NB4 (cell line): ENCODE measurements around the gene ST6GALNAC3.
"Not testable (repeated sequence)": the region's sequence is repeated elsewhere in the genome, so short reads cannot be mapped to it uniquely, and the experiment has no call there.

ENCODE experiments used
- DNase-seq: peaks from one replicate; pipeline ENCODE4 v3.0.0; 2010; ENCODE audit warnings: low read depth
- H3K4me3 ChIP-seq: one replicate; pipeline ENCODE4 v1.5.1; 2011; ENCODE audit warnings: mild to moderate bottlenecking, low read depth, low read length, moderate library complexity
- CTCF ChIP-seq: IDR thresholded peaks from one replicate; pipeline ENCODE4 v1.5.1; 2012; ENCODE audit warnings: low read depth, low read length
- MAX ChIP-seq: IDR thresholded peaks from 2 replicates; pipeline ENCODE4 v1.6.1; 2011; ENCODE audit warnings: low read depth, low read length
- MYC ChIP-seq: IDR thresholded peaks from 2 replicates; pipeline ENCODE4 v1.6.1; 2011; ENCODE audit warnings: low read depth, low read length
- POLR2A ChIP-seq: IDR thresholded peaks from 2 replicates; pipeline ENCODE4 v1.6.1; 2011; ENCODE audit warnings: mild to moderate bottlenecking; ENCODE audit not compliant: insufficient read length; ENCODE audit errors: extremely low read depth

ST6GALNAC3 gene

DNA sequence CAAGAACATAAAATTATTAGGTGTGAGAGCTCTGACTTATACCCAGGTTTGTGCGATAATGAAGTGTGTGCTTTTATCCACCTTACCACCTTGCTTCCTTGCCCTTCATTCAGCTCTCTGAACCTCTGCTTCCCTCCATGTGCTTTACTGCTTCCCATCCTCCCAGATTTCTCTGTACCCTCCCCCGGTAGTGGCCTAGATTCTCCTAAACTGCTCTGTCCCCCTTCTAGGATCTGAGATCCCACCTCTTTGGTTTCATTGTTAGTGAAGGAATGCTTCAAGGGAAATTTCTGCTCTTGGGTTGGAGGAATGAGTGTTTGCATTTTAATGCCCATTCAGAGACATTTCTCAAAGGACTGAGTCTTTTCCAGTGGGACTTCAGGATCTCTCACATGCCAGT is 159.5 kb downstream of the ST6GALNAC3 start:
- TF ChIP-seq POLR2A = no peak
- no peak for TF ChIP-seq CTCF
- TF ChIP-seq MAX = no peak
- no peak for TF ChIP-seq MYC
- DNase-seq = no peak
- no peak overlapping the region for H3K4me3 ChIP-seq

- DNase-seq = no peak
Observed at GRCh38 chr1:76237211-76237610, 162.7 kb downstream of the ST6GALNAC3 start.

DNA sequence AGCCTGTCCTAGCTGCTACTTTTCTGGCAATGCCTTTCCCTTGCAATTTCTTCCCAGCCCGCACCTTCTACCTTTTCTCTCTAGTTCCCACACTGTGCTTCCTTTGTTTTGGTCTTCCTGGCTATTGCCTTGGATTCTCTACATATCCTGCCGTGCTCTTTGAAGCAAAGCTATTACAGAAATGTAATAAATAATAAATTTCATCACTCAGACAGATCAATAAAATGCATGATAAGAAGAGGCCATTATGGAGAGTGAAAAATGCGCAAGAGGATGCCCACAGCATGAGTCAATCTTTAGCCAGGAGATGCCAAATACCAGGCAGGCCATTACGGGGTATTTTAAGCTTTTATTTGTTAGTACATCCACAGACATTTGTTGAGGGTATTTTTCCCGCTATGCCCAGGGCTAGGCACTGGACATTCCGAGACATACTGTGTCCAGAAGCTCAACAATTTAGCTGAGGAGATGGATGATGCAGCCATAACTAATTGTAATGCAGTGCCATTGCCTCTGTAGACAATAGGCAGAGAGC is 163.6 kb downstream of the ST6GALNAC3 start:
- no peak for TF ChIP-seq CTCF
- TF ChIP-seq POLR2A = no peak
- TF ChIP-seq MYC = no peak
- TF ChIP-seq MAX = no peak

More at GRCh38 chr1:76237211-76237610, 162.7 kb downstream of the ST6GALNAC3 start:
- TF ChIP-seq POLR2A (no peak), MYC (no peak), MAX (no peak), CTCF (no peak)
- no peak overlapping the region for H3K4me3 ChIP-seq

GRCh38 chr1:76239470-76239918 is 164.9 kb downstream of the ST6GALNAC3 start:
- DNase-seq = no peak
- no peak for TF ChIP-seq POLR2A
- TF ChIP-seq CTCF = no peak
- TF ChIP-seq MYC = no peak
- TF ChIP-seq MAX = no peak
- H3K4me3 ChIP-seq = no peak overlapping the region

More for the DNA sequence above, 163.6 kb downstream of the ST6GALNAC3 start:
- no peak overlapping the region for H3K4me3 ChIP-seq
- no peak for DNase-seq

DNA sequence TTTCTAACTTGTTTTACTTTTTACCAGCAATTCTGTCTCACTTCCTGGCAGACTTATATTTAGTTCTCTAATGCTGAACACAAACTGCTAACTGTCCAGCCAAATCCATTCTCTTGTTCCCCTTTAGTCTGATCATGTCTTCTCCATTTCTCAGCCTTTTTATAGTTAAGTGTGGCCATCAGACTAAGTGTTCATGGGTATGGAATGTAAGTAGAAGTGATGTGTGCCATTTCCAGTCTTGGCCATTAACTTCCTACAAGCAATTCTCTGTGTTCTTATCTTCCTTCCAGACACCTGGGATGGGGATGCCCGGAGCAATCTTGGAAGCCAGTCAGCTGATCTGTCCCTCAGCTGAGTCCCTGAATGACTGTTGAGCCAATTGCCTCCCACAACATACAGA is 165.8 kb downstream of the ST6GALNAC3 start:
- H3K4me3 ChIP-seq = no peak overlapping the region
- TF ChIP-seq MAX = no peak
- no peak for TF ChIP-seq CTCF
- TF ChIP-seq POLR2A = no peak
- no peak for TF ChIP-seq MYC
- DNase-seq = no peak

DNA sequence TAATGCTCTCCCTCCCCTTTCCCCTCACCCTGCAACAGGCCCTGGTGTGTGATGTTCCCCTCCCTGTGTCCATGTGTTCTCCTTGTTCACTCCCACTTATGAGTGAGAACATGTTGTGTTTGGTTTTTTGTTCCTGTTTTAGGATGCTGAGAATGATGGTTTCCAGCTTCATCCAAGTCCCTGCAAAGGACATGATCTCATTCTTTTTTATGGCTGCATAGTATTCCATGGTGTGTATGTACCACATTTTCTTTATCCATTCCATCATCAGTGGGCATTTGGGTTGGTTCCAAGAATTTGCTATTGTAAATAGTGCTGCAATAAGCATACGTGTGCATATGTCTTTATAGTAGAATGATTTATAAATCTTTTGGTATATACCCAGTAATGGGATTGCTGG is 168.0 kb downstream of the ST6GALNAC3 start:
- DNase-seq, H3K4me3 ChIP-seq: not testable (repeated sequence)
